Thyroid gland (tissue), 4 donors: Measurements from ENCODE around the gene NFASC.

Experiments used
- POLR2A ChIP-seq, 2 donors: fragments of 450-650 bp; IDR thresholded peaks; one replicate each; pipeline ENCODE4 v1.6.1; 2017; ENCODE audit warnings: antibody characterized with exemption in 2 of 2, mild to moderate bottlenecking in 2 of 2, moderate library complexity in 1 of 2
- TF ChIP-seq, protein P1 (sequence below), 6 experiments: fragments of 200-600 bp in 3 of 6; fragments of 450-650 bp in 3 of 6; sonication (generic) in 3 of 6; IDR thresholded peaks; one replicate each; pipeline ENCODE4 v1.5.1; 2016 to 2019; ENCODE audit warnings: antibody characterized with exemption in 6 of 6, mild to moderate bottlenecking in 2 of 6, inconsistent platforms in 1 of 6, moderate library complexity in 1 of 6

DNA sequence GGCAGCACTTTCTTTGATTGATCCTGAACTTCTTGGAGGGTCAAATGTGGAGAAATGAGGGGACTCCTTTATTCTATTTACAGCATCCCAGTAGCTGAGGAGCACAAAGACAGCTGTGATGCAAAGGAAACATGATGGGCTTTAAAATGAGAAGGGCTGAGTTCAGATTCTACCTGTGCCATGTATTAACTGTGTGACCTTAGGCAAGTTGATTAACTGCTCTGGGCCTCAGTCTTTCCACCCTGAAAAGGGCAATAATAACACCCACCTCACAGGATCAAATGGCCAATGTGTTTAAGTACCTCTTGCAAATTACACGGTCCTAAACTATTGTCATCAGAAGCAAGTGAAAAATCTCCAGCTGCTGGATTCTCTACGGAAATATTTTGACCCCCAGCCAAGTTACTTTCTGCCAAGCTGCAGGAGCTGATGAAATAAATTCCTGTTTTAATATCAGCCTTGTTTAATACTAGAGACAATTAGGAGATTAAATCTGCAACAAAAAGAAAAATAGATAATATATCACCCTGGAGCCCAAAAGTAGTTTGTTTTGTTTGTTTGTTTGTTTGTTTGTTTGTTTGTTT lies 197.9 kb downstream of the NFASC start:
- TF ChIP-seq POLR2A (IDR thresholded peaks at IDR 0.05), result no peak
- TF ChIP-seq, protein P1, sequence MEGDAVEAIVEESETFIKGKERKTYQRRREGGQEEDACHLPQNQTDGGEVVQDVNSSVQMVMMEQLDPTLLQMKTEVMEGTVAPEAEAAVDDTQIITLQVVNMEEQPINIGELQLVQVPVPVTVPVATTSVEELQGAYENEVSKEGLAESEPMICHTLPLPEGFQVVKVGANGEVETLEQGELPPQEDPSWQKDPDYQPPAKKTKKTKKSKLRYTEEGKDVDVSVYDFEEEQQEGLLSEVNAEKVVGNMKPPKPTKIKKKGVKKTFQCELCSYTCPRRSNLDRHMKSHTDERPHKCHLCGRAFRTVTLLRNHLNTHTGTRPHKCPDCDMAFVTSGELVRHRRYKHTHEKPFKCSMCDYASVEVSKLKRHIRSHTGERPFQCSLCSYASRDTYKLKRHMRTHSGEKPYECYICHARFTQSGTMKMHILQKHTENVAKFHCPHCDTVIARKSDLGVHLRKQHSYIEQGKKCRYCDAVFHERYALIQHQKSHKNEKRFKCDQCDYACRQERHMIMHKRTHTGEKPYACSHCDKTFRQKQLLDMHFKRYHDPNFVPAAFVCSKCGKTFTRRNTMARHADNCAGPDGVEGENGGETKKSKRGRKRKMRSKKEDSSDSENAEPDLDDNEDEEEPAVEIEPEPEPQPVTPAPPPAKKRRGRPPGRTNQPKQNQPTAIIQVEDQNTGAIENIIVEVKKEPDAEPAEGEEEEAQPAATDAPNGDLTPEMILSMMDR (IDR thresholded peaks at IDR 0.05), result no peak
